H1 (cell line): Measurements from ENCODE around the gene MRPS27. TPM values are rescaled to one million over a fixed set of nuclear protein-coding genes. Genes with fewer than 3 reads are reported as not detected.

Experiments
- BACH1 ChIP-seq: IDR thresholded peaks from 2 replicates; pipeline ENCODE4 v1.6.1; 2012; ENCODE audit warnings: low read length, improper control_type of control experiment
- NRF1 ChIP-seq: IDR thresholded peaks from 2 replicates; pipeline ENCODE4 v1.6.1; 2011; ENCODE audit warnings: mild to moderate bottlenecking, low read depth, low read length, improper control_type of control experiment
- RBBP5 ChIP-seq: IDR thresholded peaks from 2 replicates; pipeline ENCODE4 v1.7.1; 2012; ENCODE audit warnings: low read depth, mild to moderate bottlenecking, inconsistent platforms, low read length, moderate library complexity, borderline replicate concordance
- SAP30 ChIP-seq: fragments of 300-600 bp; sonication (generic); IDR thresholded peaks from 2 replicates; pipeline ENCODE4 v1.7.1; 2012; ENCODE audit warnings: low read length, moderate library complexity, mild to moderate bottlenecking, inconsistent platforms; ENCODE audit not compliant: insufficient read depth, insufficient replicate concordance
- polyA plus RNA-seq, 7 experiments: library from polyadenylated mRNA; depleted of rRNA in 3 of 7; stranded (reverse) in 5 of 7; unstranded in 2 of 7; fragments of >200 nt in 5 of 7; fragments of 200-250 nt in 2 of 7; gene quantifications; 1 replicate in 5 of 7; 2 replicates in 1 of 7; 4 replicates in 1 of 7; pipeline versions ENCODE4 v1.2.1 to v1.2.3, GENCODE V29; 2011 to 2013; ENCODE audit warnings: missing spikeins in 2 of 7, mixed read lengths in 2 of 7
- total RNA-seq: library from RNA; stranded (reverse); fragmentation: NEBNext Ultra II Directional; extraction: Animal tissue kit (Norgen Biotek cat#: 25700); gene quantifications from 2 replicates; pipeline ENCODE4 v1.2.1, GENCODE V29; 2021
- TF ChIP-seq, protein P1 (sequence below): IDR thresholded peaks from 2 replicates; pipeline ENCODE4 v1.6.1; 2012; ENCODE audit warnings: low read length, inconsistent platforms

Gene MRPS27
- total and polyA plus RNA-seq, 2 of the 8 experiments (the other 6 are each of a cell fraction or from before 2014, with no cell fraction given): 93.2 to 102 TPM

DNA sequence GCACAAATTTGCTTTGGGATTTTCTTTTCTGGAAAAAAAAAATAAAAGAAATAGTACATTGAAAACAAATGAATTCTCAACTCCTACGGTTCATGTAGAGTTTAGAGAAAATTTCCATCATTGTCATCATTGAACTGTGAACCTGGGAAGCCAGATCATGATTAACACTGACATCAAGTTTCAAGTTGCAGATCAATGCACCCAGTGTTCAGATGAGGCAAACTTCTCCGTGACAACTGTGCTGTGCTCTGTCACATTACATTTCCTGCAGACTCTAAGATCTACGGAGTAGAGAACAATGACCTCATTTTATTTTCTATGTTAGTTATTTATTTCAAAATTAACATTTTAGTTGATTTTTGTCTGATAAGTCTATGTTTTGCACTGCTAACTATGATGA, 113.0 kb downstream of the MRPS27 start (continued):
- TF ChIP-seq, protein P1, sequence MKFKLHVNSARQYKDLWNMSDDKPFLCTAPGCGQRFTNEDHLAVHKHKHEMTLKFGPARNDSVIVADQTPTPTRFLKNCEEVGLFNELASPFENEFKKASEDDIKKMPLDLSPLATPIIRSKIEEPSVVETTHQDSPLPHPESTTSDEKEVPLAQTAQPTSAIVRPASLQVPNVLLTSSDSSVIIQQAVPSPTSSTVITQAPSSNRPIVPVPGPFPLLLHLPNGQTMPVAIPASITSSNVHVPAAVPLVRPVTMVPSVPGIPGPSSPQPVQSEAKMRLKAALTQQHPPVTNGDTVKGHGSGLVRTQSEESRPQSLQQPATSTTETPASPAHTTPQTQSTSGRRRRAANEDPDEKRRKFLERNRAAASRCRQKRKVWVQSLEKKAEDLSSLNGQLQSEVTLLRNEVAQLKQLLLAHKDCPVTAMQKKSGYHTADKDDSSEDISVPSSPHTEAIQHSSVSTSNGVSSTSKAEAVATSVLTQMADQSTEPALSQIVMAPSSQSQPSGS: no peak
- TF ChIP-seq RBBP5 (no peak), NRF1 (no peak), SAP30 (no peak), BACH1 (no peak)
